Uterus (tissue), 4 donors: ENCODE data around the gene PRKN. TPM values are rescaled to one million over a fixed set of nuclear protein-coding genes. Genes with fewer than 3 reads are reported as not detected.

Experiments used
- DNase-seq, 2 donors: peaks; one replicate each; pipeline ENCODE4 v3.0.0-alpha.2; 2019 to 2020
- H3K27ac ChIP-seq, 2 donors: fragments of 200-600 bp; sonication (generic); 1 replicate in 1 of 2; 2 replicates in 1 of 2; pipeline ENCODE4 v1.5.1; 2016 to 2018
- H3K27me3 ChIP-seq, 2 donors: fragments of 200-600 bp; sonication (generic); one replicate each; pipeline ENCODE4 v1.5.1; 2018 to 2019; ENCODE audit warnings: control low read depth in 1 of 2
- H3K36me3 ChIP-seq, 2 donors: fragments of 200-600 bp; sonication (generic); one replicate each; pipeline ENCODE4 v1.5.1; 2019; ENCODE audit warnings: control low read depth in 1 of 2
- H3K4me1 ChIP-seq, 2 donors: fragments of 200-600 bp; sonication (generic); one replicate each; pipeline ENCODE4 v1.5.1; 2018 to 2019; ENCODE audit warnings: control low read depth in 1 of 2
- H3K4me3 ChIP-seq, 2 donors: fragments of 200-600 bp; sonication (generic); 1 replicate in 1 of 2; 2 replicates in 1 of 2; pipeline ENCODE4 v1.5.1; 2018 to 2019; ENCODE audit warnings: mild to moderate bottlenecking in 1 of 2
- H3K9me3 ChIP-seq, 2 donors: fragments of 200-600 bp; sonication (generic); one replicate each; pipeline ENCODE4 v1.5.1; 2019; ENCODE audit warnings: control low read depth in 1 of 2
- CTCF ChIP-seq, 4 experiments: fragments of 200-600 bp in 2 of 4; fragments of 450-650 bp in 2 of 4; sonication (generic) in 2 of 4; IDR thresholded peaks; one replicate each; pipeline ENCODE4 v1.5.1; 2016 to 2019; ENCODE audit warnings: antibody characterized with exemption in 4 of 4, mild to moderate bottlenecking in 2 of 4, moderate library complexity in 1 of 4
- POLR2A ChIP-seq, 2 donors: fragments of 450-650 bp; IDR thresholded peaks; one replicate each; pipeline ENCODE4 v1.6.1; 2016; ENCODE audit warnings: antibody characterized with exemption in 2 of 2, mild to moderate bottlenecking in 1 of 2, moderate library complexity in 1 of 2
- intact Hi-C: fragments of 100-400 bp; cut with DNase I; formaldehyde crosslinking; loops from one replicate; pipeline ENCODE4 v1.15.1; 2023; ENCODE audit warnings: low total_unique reads
- total RNA-seq, 4 donors: library from RNA; depleted of rRNA in 3 of 4; stranded (reverse); fragments of >200 nt in 3 of 4; gene quantifications; one replicate each; pipeline versions ENCODE4 v1.1.0 to v1.2.4, GENCODE V29; 2014 to 2023
- donor health status: DM: yes; HTN: yes; CAD: no.

PRKN gene
- total RNA-seq, 4 donors from 2014 or later = 10.2 to 21.3 (median 13.1) TPM

GRCh38 chr6:161302949-161303348, 1424.6 kb downstream of the PRKN start:
- TF ChIP-seq CTCF (IDR thresholded peaks at IDR 0.05) (no peak), POLR2A (IDR thresholded peaks at IDR 0.05) (no peak)
- H3K4me3 ChIP-seq = no peak overlapping the region
- no peaks in the 10 kb centered on the region for H3K4me1 ChIP-seq
- no peaks in the 10 kb centered on the region for H3K36me3 ChIP-seq
- intact Hi-C loops = no loop called here
- no peak for DNase-seq
- no peak overlapping the region for H3K27ac ChIP-seq
- H3K27me3 ChIP-seq = no peaks in the 10 kb centered on the region
- H3K9me3 ChIP-seq = no peaks in the 10 kb centered on the region

DNA sequence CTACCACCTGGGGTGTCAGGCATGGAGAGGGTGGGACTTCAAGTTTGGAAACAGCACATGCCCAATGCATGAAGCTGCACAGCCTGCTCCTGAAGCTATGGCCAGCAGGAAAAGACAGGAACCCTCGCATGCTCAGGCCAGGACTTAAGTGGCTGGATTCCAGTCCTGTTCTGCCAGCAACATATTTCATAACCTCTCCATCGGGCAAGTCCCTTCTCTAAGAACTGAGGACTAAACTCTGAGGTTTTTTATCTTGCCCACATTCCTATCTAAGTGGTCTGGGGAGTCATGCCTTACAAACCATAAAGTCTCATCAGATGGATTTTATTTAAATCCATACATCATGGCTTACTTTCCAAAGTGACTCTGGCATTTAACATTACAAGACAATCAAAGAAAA, 1426.2 kb downstream of the PRKN start:
- intact Hi-C loops = no loop called here
- H3K4me1 ChIP-seq = no peaks in the 10 kb centered on the region
- no peaks in the 10 kb centered on the region for H3K27me3 ChIP-seq
- H3K36me3 ChIP-seq = no peaks in the 10 kb centered on the region
- H3K9me3 ChIP-seq = no peaks in the 10 kb centered on the region
- no peak overlapping the region for H3K4me3 ChIP-seq
- peak; percentile 16 to 21 for DNase-seq
- TF ChIP-seq CTCF (IDR thresholded peaks at IDR 0.05) (no peak), POLR2A (IDR thresholded peaks at IDR 0.05) (no peak)
- H3K27ac ChIP-seq = no peak overlapping the region

DNA sequence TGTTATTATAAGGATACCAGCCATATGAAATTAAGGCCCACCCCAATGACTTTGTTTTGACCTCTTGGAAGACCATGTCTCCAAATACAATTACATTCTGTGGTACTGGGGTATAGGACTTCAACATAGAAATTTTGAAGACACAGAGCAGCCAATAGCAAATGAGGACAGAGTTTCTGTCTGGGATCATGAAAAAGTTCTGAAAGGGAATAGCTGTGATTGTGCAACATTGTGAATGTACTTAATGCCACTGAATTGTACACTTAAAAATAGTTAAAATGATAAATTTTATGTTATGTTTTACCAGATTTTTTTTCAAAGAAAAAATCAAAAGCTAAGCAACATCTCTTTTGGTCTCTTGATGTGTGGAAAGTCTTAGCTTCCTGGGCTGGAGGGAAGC, 1426.7 kb downstream of the PRKN start:
- intact Hi-C loops = no loop called here
- Histone ChIP-seq H3K27ac (no peak overlapping the region), H3K27me3 (no peaks in the 10 kb centered on the region), H3K9me3 (no peaks in the 10 kb centered on the region), H3K4me3 (no peak overlapping the region), H3K36me3 (no peaks in the 10 kb centered on the region), H3K4me1 (no peaks in the 10 kb centered on the region)
- TF ChIP-seq POLR2A (IDR thresholded peaks at IDR 0.05) (no peak), CTCF (IDR thresholded peaks at IDR 0.05) (no peak)
- no peak for DNase-seq

DNA sequence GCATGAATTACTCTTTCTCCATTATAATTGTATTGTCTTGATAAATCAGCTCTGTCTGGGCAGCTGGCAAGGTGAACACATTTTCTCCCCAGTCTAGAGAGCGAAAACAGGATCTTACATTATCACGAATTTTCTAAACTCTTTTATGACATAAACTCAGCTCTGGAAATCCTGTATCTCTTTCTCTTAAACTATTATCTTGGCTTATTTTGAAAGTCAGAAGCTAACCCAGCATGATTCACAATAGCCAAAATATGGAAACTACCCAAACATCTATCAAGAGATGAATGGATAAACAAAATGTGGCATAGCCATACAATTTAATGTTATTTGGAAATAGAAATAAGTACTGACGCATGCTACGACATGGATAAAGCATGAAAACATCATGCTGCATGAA, 1427.8 kb downstream of the PRKN start:
- Histone ChIP-seq H3K4me3 (no peak overlapping the region), H3K9me3 (no peaks in the 10 kb centered on the region), H3K27ac (no peak overlapping the region), H3K36me3 (no peaks in the 10 kb centered on the region), H3K4me1 (no peaks in the 10 kb centered on the region), H3K27me3 (no peaks in the 10 kb centered on the region)
- intact Hi-C loops = no loop called here
- no peak for DNase-seq
- TF ChIP-seq POLR2A (IDR thresholded peaks at IDR 0.05) (no peak), CTCF (IDR thresholded peaks at IDR 0.05) (no peak)

Other genes starting within 250 kb of the PRKN start
- 10 to 100 TPM in 1 of 4 donors, 1 to 10 TPM in 3; 4.6 to 12.3 (median 7.5) TPM for gene PACRG, start 208 bp upstream of the PRKN start, total RNA-seq